DMS153 treated with DMSO at 0.1 percent for 48 hours (cell line): Measurements from ENCODE around the gene XXYLT1.

Experiments used
- DNase-seq: peaks from one replicate; lab custom pipeline; 2025; ENCODE audit not compliant: unreplicated experiment; lab: John Stamatoyannopoulos, UW

The XXYLT1 gene

DNA sequence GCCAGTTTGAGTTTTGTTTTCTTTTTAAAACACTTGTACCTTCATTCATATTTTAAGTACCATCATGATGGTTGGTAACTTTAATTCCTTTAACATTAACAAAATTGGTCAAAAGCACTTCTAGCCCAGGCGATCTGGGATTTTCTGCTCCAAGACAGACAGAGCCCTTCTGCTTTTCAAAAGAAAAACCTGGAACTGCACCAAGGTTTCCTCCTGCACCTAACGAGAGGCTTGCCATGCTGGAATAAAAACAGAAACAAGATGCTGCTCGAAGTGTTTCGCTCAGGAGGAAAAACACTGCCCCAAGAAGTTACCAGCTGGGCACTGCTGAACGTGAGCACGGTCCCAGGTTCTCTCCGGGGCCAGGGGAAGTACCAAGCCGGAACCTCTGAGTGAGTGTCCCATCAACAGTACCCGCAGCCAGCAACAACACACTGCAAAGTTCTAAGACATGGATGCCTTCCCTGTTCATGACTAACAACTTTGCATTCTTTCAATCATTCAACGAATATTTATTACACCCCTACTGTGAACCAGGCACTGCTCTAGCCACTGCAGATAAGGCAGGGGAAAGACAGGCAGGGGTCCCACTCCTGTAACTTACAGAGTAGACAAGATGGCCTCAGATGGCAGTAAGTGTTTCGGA is 98.8 kb downstream of the XXYLT1 start:
- DNase-seq: no peak

DNA sequence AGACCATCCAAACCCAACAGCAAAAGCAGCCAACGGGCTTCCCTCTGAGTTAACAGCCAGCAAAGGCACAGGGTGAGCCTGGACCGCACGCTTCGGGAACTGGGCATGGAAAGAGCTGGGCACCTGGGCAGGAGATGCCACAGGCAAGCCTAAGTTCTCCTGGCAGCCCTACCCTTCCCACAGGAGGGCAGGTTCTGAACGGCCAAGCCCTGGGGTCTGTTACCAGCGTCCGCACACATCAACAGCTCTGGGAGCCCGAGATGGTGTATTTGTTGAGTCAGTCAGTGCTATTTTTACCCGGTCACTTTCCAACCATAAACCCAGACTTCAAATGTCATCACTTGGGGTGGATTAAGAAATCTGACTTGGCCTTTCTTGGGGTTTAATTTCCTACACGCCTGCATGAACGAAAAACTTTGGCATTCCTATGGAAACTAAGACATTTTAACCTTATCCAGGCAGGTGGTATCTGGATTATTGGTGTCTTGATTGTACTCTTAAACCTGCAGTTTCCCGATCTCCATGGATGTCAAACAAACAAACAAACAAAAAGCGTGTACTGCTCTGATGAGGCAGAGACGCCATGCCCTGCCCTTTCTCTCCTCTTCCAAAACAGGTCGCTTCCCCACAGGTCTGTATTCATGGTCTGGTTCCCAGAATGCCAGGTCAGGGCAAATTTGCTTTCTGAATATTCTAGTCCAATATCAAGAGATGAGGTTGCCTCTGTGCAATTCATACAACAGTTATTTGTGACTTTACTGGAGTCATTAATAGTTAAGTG is 99.7 kb downstream of the XXYLT1 start:
- no peak for DNase-seq

DNA sequence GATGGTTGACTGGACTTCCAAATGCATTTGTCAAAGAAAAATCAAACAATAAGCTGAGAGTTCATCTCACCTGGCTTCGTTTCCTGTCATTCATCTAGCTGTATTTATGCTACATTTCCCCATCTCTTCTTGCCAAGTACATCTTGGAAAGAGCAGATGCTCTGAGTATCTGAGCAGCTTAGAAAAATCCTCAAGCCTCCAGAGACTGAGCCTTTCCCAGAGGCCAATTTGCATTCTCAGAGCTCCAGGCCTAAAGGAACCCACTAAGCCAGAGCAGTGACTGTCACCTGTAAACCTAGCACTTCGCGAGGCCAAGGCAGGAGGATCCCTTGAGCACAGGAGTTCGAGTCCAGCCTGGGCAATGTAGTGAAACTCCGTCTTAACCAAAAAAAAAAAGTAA is 100.5 kb downstream of the XXYLT1 start:
- no peak for DNase-seq

DNA sequence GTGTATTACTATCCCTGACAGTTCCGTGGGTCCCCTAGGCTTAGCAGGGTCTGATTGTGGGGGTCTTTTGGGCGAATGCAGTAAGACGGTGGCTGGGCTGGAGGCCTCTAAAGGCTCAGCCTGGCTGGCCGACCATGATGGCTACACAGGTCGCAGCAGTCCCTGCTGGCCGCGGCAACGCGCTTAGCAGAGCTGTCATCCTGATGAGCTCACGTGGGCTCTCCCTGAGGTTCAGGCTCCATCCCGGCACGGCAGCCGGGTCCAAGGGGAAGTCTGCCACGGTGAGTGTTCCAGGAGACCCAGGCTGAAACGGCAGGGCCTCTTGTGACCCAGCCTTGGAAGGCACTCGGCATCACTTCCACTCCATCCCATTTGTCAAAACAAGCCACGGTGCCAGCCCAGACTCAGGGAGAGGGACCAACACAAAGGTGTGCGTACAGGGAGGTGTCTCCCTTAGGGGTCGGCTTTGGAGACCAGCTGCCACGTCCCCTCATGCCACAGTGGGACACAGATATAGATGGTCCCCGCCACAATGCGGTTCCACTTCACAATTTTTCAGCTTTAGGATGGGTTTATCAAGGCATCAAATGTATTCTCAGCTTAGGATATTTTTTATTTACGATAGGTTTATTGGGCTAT is 101.8 kb downstream of the XXYLT1 start:
- DNase-seq: no peak

DNA sequence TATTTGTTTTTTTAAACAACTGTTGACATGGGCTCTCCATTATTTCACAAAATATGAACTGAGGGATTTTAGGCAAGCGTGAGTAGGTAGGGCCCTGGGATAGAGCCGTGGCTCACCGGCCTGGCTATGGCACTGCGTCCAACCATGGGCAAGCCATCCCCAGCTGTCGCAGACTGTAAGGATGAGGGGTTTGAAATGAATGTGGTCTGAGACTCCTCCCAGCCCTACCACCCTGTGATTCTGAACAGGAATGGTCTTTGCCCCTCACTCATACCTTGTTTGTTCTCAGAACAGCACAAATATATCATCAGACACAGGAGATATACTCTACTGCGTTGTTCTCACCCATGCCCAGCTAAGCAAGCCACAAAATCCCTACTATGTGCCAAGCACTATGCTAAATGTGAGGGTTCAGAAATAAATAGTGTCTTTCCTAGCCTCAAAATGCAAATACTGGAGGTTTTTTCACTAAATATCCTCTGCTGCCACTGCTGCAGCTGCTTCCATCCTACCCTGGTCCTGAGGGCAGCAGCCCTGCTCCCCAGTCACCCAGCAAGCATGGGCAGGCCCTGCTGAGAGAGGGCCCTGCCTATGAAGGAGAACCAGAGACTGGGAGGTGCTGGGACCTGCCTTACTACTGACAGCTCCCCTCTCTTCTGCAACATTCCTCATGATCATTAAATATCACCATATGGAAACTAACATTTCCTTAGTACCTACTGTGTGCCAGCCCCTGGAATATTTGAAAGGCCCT is 102.8 kb downstream of the XXYLT1 start:
- DNase-seq: no peak

DNA sequence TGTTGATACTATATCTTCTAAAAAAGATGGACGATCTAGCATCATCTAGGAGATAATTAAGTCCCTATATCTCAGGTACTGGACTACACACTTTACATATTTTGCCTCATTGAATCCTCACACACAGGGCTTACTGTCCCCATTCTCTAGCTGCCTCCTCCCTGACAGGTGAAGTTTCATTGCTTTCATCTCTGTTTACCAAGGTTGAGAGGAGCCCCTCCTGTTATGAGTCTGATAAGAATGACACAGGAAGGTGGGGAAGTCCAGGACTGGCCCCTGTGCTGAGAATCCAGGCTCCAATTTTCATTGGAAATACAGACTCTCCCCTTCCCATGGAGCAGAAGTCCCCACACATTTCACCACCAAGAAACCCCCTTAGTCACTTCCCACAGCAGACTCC is 105.2 kb downstream of the XXYLT1 start:
- no peak for DNase-seq

DNA sequence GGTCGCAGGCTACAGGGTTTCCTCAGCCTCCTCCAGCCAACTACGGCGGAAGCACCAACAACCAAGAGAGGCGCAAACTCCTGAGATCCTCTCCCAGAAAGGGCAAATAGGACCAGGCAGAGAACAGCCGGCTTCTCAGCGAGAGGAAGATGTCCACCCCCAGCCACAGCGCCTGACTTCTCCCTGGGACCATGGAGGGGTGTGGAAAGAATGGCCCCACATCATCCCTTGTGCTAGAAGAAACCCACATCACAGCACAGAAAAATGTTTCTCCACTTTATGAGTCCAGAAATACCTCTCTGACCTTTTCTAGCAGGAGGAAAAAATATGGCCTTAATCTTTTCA is 105.7 kb downstream of the XXYLT1 start:
- DNase-seq: no peak

DNA sequence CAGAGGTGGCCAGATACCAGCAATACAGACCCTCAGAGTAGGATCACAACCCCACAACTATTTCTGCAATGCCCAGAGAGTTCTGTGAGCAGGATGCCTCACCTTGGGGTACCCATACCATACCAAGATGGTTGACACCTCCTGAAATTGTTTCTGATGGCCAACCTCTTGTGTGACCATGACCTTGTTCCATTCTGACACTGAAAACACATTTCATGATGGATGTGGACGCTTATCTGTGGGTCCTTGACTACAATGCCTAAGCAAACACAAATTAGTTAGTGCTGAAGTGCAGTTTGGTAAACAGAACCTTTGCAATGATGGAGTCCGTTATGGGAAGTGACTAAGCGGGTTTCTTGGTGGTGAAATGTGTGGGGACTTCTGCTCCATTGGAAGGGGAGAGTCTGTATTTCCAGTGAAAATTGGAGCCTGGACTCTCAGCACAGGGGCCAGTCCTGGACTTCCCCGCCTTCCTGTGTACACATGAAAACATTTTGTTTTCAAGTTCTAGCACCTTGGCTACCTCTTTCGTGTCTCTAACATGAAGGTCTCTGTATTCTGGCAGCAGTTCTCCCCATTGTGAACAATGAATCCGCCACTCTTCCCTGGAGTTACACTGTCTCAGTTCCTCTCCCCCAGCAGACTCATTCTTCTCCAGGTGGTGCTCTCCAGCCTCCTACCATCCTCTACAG is 106.2 kb downstream of the XXYLT1 start:
- DNase-seq: no peak

DNA sequence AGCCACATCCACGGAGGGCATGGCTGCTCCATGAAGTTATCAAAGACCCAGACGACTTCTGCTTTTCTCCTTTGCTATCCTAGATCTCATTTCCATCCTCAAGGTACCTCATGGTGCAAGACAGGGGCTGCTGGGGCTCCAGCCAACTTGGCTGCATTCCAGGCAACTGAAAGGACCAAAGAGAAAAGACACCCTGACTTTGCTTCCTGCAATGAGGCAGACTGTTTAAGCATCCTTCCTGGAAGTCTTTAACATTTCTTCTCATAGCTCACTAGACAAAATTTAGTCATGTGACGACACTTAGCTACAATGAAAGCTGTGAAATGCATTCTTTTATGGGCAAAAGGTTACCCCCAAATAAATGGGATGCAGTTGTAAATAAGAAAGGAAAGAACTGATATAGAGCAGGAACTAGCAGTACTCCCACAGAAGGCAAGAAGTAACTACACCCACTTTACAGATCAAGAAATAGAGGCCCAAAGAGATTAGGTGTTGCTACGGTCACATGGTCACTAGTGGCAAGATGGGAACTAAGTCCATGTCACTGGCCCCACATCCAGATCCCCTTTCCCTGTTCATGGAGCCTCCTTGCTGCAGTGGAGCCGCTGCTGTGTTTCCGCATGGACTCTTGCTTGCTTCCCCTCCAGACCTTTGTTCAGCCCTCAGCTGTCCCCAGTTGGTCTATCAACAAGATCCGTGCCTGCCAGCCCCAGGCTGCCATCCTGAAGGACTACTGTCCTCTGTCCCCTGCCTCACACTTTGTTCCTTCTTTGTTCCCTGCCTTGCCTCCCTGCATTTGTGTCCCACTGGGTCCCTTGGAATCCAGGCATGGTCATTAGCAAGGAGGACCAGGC is 107.0 kb downstream of the XXYLT1 start:
- no peak for DNase-seq

DNA sequence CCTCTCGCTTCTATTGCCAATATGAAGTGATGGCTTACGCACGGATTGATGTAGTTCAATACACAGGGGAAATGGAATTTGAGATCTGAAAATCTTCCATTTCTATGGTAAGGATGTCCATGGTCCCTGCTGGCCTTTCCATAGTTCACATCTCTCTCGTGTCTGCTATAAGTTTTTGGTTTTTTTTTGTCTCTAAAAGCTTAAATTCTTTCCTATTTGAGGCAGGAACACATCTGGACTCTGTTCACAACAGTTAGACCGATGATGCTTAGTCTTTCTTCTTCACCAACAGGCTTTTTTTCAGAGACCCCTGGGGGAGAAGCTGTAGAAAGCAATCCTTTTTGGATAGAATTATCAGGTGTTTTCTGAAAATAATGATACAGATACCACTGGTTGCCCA is 108.1 kb downstream of the XXYLT1 start:
- no peak for DNase-seq

DNA sequence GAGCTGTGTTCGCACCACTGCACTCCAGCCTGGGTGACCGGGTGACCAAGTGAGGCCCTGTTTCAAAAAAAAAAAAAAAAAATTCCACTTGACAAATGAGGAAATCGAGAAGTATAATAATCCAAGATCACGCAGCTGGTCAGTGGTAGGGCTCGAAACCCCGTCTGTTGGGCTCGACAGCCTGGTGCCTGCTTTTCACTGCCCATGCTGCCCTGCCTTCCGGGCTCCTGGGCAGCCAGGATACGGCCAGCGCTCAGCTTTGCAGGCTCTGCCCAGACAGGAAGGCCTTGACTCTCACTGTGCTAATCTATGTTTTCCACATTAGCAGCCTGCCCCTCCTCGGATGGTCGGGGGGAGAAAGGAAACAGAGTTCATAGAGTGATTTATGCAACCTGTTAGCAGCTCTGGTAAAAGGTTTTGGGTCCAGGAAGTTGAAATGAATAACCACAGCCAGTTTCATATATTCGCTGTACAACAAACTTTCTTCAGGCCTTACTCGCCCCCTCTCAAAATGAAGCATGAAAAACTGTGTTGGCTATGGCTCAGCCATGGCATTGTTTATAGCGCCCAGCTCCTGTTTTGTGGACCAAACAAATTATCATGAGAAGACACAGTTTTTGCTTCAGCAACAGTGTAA is 108.8 kb downstream of the XXYLT1 start:
- DNase-seq: no peak

DNA sequence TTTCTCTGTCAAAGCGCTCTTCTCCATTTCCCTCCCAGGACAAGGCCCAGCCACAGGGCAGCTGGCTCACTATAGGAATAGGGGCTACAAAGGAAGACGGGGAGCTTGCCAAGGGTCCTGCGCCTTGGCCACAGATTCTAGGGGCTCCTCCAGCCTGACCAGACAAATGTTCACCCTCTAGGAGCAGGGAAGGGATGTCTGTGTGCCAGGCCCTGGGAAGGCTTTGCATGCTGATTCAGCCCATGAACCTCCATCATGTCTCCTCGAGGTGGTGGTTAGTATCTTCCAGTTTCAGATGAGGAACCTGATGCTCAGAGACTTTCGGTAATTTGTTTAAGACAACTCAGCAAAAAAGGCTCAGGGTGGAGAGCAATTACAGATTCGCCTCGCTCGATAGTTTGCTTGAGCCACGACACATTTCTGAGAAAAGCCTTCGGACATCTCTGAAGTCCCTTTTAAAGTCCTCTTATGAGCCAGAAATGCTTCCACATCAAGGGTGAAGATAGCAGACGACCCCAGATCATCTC is 110.0 kb downstream of the XXYLT1 start:
- DNase-seq: no peak

DNA sequence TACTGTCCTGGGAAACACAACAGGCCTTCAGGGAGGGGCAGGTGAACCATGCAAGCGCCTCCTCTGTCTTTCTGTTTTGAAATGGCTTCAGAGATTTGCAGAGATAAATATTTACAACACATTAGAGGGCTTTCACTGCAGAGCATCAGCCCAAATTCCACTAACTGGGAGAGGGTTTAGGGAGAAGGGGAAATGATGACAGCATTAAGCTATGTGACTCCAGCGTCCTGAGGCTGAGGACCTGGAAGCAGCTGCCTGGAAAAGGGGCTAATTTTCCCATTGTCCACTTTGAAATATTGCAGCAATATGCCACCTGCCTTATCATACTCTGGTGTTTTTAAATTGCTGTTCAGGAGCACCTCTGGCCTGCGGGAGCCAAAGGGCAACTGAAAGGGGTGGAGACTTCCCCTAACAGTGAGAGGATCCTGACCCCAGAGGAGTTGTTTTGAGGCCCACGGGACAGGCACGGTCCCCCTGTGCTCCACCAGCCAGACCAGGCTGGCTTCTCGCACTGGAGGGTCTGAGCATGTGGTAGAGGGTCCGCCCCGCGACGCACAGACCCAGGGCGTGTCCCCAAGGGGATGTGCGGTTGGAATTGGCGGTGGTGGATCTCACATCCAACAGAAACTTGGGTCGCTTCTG is 110.6 kb downstream of the XXYLT1 start:
- DNase-seq: peak; percentile 33

DNA sequence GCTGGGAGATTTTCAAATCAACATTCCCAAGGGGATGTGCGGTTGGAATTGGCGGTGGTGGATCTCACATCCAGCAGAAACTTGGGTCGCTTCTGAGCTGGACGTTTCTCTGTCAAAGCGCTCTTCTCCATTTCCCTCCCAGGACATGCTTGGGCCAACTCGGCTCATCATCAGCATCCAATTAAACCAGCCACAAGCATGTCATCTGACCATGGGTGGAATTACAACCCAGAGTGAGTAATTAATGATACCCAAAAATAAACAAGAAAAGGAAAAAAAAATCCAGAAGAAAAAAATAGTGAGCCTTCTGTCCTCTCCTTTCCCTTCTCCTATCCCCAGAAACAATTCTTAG is 111.2 kb downstream of the XXYLT1 start:
- no peak for DNase-seq

DNA sequence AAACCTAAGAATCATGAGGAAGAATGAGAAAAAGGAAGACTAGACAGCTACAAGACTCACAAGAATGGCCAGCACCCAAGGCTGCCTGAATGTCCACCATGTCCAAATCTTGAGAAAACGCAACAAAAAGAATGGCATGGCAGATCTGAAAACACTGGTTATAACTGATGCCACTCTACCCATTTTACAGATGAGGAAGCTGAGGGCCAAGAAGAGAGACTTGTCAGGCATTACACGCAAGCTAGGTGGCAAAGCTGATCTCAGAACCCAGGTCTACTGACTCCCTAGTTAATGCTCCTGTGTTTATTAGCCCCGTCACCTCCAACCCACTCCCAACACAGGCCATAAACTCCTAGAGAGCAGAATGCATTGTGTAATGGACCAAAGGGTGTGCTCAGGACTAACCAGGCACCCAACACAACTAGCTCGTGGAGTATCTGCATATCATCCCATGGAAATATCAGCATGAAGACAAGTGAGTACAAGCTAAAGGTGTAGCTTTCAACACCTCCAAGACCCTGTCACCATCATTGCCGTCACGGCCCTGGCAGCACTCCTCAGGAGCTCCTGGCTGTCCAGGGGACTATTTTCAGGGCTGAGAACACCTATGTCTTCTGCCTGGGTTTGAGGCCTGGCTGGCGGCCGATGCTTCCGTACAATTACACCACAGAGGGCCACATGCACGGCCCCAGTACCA is 111.7 kb downstream of the XXYLT1 start:
- DNase-seq: no peak

DNA sequence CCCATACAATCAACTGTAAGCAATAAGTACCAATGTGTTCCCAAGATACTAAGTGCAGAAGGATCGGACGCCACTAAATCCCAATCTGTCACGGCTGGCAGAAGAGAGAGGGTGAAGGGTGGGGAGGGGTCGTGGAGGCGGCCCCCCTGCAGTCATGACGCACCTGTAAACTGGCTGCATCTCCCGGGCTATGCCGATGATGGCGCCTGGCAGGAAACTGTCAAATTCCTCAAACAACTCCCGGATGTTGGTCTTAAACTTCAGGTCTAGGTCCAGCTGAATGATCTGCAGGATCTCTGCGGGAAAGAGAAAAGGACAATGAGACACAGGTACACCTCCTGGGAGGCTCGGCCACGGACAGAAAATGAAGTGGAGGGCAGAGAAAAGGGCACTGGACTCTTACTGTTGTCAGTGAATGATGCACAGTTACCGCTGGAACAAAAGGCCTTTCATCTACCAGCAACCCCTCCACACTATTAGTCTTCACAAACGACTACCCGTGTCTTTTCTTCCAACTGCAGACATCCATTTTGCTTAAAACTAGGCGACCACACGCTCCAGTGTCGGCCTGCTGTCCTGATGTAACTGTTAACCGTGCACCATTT is 114.6 kb downstream of the XXYLT1 start:
- DNase-seq: no peak

DNA sequence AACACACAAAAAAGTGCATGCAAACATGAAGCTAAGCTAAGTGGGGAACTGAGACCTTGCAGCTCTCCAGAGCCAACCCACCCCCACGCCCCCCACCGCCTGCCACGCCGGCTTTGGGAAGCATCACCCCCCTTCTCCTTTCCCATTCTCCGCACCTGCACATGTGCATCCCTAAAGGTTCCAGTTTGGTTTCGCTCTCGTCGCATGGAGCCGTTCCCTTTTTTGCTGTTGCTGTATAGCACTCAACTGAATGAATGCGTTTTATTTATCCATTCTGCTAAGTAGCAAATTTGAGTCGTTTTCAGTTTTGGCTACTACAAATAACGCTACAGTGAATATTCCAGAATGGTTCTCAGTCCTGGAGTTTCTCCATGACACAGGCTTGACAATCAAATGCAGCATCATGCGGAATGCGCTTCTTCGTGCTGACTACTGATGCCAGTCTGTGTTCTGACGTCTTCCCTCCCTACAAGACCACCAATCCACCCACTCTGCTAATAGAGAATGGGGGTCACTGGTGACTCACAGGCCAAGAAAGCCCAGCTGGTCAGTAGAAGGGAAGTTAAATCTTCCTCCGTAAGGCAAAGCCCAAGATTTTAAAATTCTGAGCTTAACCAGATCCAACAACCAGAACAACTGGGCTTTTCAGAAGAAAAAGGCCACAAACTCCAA is 115.3 kb downstream of the XXYLT1 start:
- no peak for DNase-seq
